H9 (cell line): ENCODE results near the gene NAPSA. TPM values are rescaled to one million over a fixed set of nuclear protein-coding genes. Genes with fewer than 3 reads are reported as not detected.

Experiments used
- DNase-seq: peaks from one replicate; pipeline ENCODE4 v3.0.0-alpha.2; 2017
- H2AFZ ChIP-seq: one replicate; pipeline ENCODE4 v1.6.1; 2013; ENCODE audit warnings: mild to moderate bottlenecking, low read length, control low read depth, moderate library complexity
- H2AK5ac ChIP-seq: 2 replicates; pipeline ENCODE4 v1.6.1; 2013; ENCODE audit warnings: low read length, control low read depth, mixed read lengths; ENCODE audit not compliant: insufficient read length
- H2BK120ac ChIP-seq: one replicate; pipeline ENCODE4 v1.6.1; 2013; ENCODE audit warnings: low read depth, mild to moderate bottlenecking, low read length, control low read depth, inconsistent platforms; ENCODE audit not compliant: poor library complexity, severe bottlenecking
- H2BK12ac ChIP-seq: 2 replicates; pipeline ENCODE4 v1.6.1; 2013; ENCODE audit warnings: low read length, control low read depth, mixed read lengths, low read depth; ENCODE audit not compliant: insufficient read length
- H2BK15ac ChIP-seq: 2 replicates; pipeline ENCODE4 v1.6.1; 2013; ENCODE audit warnings: low read depth, low read length, control low read depth
- H2BK20ac ChIP-seq: one replicate; pipeline ENCODE4 v1.6.1; 2013; ENCODE audit warnings: low read depth, mild to moderate bottlenecking, low read length, control low read depth, inconsistent platforms; ENCODE audit not compliant: poor library complexity, severe bottlenecking
- H2BK5ac ChIP-seq: 2 replicates; pipeline ENCODE4 v1.6.1; 2013; ENCODE audit warnings: low read length, control low read depth, mixed read lengths; ENCODE audit not compliant: insufficient read length
- H3K14ac ChIP-seq: 2 replicates; pipeline ENCODE4 v1.6.1; 2013; ENCODE audit warnings: low read length, control low read depth; ENCODE audit not compliant: insufficient read depth
- H3K18ac ChIP-seq: 2 replicates; pipeline ENCODE4 v1.6.1; 2013; ENCODE audit warnings: low read depth, mild to moderate bottlenecking, mixed read lengths, low read length, control low read depth; ENCODE audit not compliant: insufficient read length
- H3K23ac ChIP-seq: 2 replicates; pipeline ENCODE4 v1.6.1; 2013; ENCODE audit warnings: low read length, control low read depth, mixed read lengths, low read depth; ENCODE audit not compliant: insufficient read length
- H3K23me2 ChIP-seq: 2 replicates; pipeline ENCODE4 v1.6.1; 2013; ENCODE audit warnings: low read depth, mild to moderate bottlenecking, mixed read lengths, low read length, control low read depth; ENCODE audit not compliant: insufficient read length, poor library complexity, severe bottlenecking
- H3K27ac ChIP-seq: 2 replicates; pipeline ENCODE4 v1.5.1; 2013; ENCODE audit warnings: low read length, control low read depth, mixed read lengths, low read depth; ENCODE audit not compliant: insufficient read length
- H3K27me3 ChIP-seq: 2 replicates; pipeline ENCODE4 v1.6.1; 2013; ENCODE audit warnings: low read length, control low read depth, inconsistent platforms; ENCODE audit not compliant: insufficient read depth
- H3K4ac ChIP-seq: 2 replicates; pipeline ENCODE4 v1.6.1; 2013; ENCODE audit warnings: low read depth, mild to moderate bottlenecking, control low read depth, inconsistent platforms, low read length, moderate library complexity
- H3K4me1 ChIP-seq: 2 replicates; pipeline ENCODE4 v1.6.1; 2013; ENCODE audit warnings: low read length, control low read depth, inconsistent platforms; ENCODE audit not compliant: insufficient read depth
- H3K4me2 ChIP-seq: 2 replicates; pipeline ENCODE4 v1.6.1; 2013; ENCODE audit warnings: low read length, control low read depth, mixed read lengths; ENCODE audit not compliant: insufficient read length, insufficient read depth
- H3K56ac ChIP-seq: 2 replicates; pipeline ENCODE4 v1.6.1; 2013; ENCODE audit warnings: low read depth, mild to moderate bottlenecking, mixed read lengths, low read length, control low read depth; ENCODE audit not compliant: insufficient read length
- H3K79me1 ChIP-seq: 2 replicates; pipeline ENCODE4 v1.6.1; 2013; ENCODE audit warnings: low read depth, mild to moderate bottlenecking, moderate library complexity, low read length, control low read depth, inconsistent platforms; ENCODE audit not compliant: insufficient read depth, poor library complexity, severe bottlenecking
- H3K79me2 ChIP-seq: 2 replicates; pipeline ENCODE4 v1.6.1; 2013; ENCODE audit warnings: low read length, control low read depth, inconsistent platforms; ENCODE audit not compliant: insufficient read depth
- H3K9ac ChIP-seq: 2 replicates; pipeline ENCODE4 v1.6.1; 2013; ENCODE audit warnings: low read length, control low read depth, mixed read lengths; ENCODE audit not compliant: insufficient read length; ENCODE audit errors: extremely low read depth
- H3K9me3 ChIP-seq: one replicate; pipeline ENCODE4 v1.6.1; 2013; ENCODE audit warnings: low read depth, low read length, inconsistent platforms; ENCODE audit not compliant: control insufficient read depth
- H3T11ph ChIP-seq: one replicate; pipeline ENCODE4 v1.6.1; 2013; ENCODE audit warnings: mild to moderate bottlenecking, low read length, control low read depth, inconsistent platforms
- H4K20me1 ChIP-seq: one replicate; pipeline ENCODE4 v1.6.1; 2013; ENCODE audit not compliant: control insufficient read depth, insufficient read length, insufficient read depth
- H4K5ac ChIP-seq: 2 replicates; pipeline ENCODE4 v1.6.1; 2013; ENCODE audit warnings: low read depth, mild to moderate bottlenecking, mixed read lengths, low read length, control low read depth; ENCODE audit not compliant: insufficient read length
- H4K8ac ChIP-seq: replicated peaks from 2 replicates; pipeline ENCODE4 v1.6.1; 2013; ENCODE audit warnings: low read length, control low read depth, mixed read lengths, low read depth; ENCODE audit not compliant: insufficient read length
- H4K91ac ChIP-seq: 2 replicates; pipeline ENCODE4 v1.6.1; 2013; ENCODE audit warnings: low read depth, mild to moderate bottlenecking, moderate library complexity, mixed read lengths, low read length, control low read depth; ENCODE audit not compliant: insufficient read length
- H3K27ac Mint-ChIP-seq, 3 experiments: 2 replicates in 2 of 3; 3 replicates in 1 of 3; pipeline ENCODE4 v1.8.0; 2020 to 2021; ENCODE audit warnings: mixed read lengths in 3 of 3, mild to moderate bottlenecking in 1 of 3, moderate library complexity in 1 of 3
- H3K27me3 Mint-ChIP-seq: 2 replicates; pipeline ENCODE4 v1.8.0; 2021; ENCODE audit warnings: low read depth, mild to moderate bottlenecking, moderate library complexity, mixed read lengths
- H3K36me3 Mint-ChIP-seq, 3 experiments: 2 replicates in 2 of 3; 3 replicates in 1 of 3; pipeline ENCODE4 v1.8.0; 2020 to 2021; ENCODE audit warnings: low read depth in 3 of 3, mixed read lengths in 3 of 3; ENCODE audit not compliant: insufficient read depth in 1 of 3
- H3K4me1 Mint-ChIP-seq, 2 experiments: 2 replicates each; pipeline ENCODE4 v1.8.0; 2020; ENCODE audit warnings: mixed read lengths in 2 of 2
- H3K4me3 Mint-ChIP-seq, 2 experiments: 2 replicates in 1 of 2; 3 replicates in 1 of 2; pipeline ENCODE4 v1.8.0; 2020 to 2021; ENCODE audit warnings: mild to moderate bottlenecking in 2 of 2, mixed read lengths in 2 of 2, moderate library complexity in 1 of 2
- H3K9me3 Mint-ChIP-seq, 2 experiments: 2 replicates in 1 of 2; 3 replicates in 1 of 2; pipeline ENCODE4 v1.8.0; 2020; ENCODE audit warnings: mild to moderate bottlenecking in 2 of 2, mixed read lengths in 2 of 2, moderate library complexity in 1 of 2
- WGBS: extraction: QIAGEN DNeasy Blood & Tissue Kit; methylation state at CpG from one replicate; pipeline ENCODE4 v1.1.7; 2013; ENCODE audit warnings: missing lambda C conversion rate, low lambda C conversion rate, mixed read lengths; ENCODE audit not compliant: insufficient read length; ENCODE audit errors: extremely low coverage; 5-methylcytosine and 5-hydroxymethylcytosine counted together
- total RNA-seq: library from RNA; stranded (reverse); gene quantifications from 2 replicates; pipeline ENCODE4 v1.2.1, GENCODE V29; 2021
- TF ChIP-seq, protein P1 (sequence below): fragments of 200-600 bp; sonication (generic); conservative IDR thresholded peaks from 3 replicates; pipeline ENCODE4 v1.8.0; 2021; ENCODE audit warnings: antibody characterized with exemption, mild to moderate bottlenecking

Gene NAPSA
- total RNA-seq, 1 experiment from 2014 or later: 0.44 TPM

DNA sequence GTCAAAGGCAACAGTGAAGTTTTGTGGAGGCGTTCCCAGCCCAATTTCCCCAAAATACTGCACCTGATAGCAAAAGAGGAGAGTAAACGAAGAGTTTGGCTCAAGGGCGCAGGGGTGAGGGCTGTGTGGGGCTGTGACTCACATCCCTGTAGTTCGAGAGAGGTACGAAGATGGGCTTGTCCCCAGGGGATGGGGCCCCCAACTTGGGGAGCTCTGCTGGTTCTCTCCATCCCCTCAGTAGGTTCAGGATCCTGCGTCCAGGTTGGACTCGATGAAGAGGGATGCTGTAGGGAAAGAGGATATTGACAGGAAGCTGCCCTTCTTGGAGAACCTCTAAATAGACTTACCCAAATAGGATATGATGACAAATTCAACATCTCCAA lies 3.4 kb downstream of the NAPSA start:
- no peak overlapping the region for H2AK5ac ChIP-seq
- H4K5ac ChIP-seq: no peak overlapping the region
- no peaks in the 10 kb centered on the region for H4K20me1 ChIP-seq
- WGBS: no CpG with 5 or more reads among the region's 7 CpGs
- no peaks in the 10 kb centered on the region for H3K79me1 ChIP-seq
- no peak overlapping the region for H3K27ac ChIP-seq
- H3K9me3 Mint-ChIP-seq: no peaks in the 10 kb centered on the region; a peak in 2 of 5 replicates
- TF ChIP-seq, protein P1, sequence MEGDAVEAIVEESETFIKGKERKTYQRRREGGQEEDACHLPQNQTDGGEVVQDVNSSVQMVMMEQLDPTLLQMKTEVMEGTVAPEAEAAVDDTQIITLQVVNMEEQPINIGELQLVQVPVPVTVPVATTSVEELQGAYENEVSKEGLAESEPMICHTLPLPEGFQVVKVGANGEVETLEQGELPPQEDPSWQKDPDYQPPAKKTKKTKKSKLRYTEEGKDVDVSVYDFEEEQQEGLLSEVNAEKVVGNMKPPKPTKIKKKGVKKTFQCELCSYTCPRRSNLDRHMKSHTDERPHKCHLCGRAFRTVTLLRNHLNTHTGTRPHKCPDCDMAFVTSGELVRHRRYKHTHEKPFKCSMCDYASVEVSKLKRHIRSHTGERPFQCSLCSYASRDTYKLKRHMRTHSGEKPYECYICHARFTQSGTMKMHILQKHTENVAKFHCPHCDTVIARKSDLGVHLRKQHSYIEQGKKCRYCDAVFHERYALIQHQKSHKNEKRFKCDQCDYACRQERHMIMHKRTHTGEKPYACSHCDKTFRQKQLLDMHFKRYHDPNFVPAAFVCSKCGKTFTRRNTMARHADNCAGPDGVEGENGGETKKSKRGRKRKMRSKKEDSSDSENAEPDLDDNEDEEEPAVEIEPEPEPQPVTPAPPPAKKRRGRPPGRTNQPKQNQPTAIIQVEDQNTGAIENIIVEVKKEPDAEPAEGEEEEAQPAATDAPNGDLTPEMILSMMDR: no peak
- H2BK5ac ChIP-seq: no peak overlapping the region
- H3K9ac ChIP-seq: no peak overlapping the region
- H3K27me3 ChIP-seq: no peaks in the 10 kb centered on the region
- H2AFZ ChIP-seq: no peak overlapping the region
- peaks cover 12% of the 10 kb centered on the region for H3K27me3 Mint-ChIP-seq
- H2BK20ac ChIP-seq: no peak overlapping the region
- H3K14ac ChIP-seq: no peak overlapping the region
- H3K23me2 ChIP-seq: no peaks in the 10 kb centered on the region
- no peak overlapping the region for H3K27ac Mint-ChIP-seq
- H3K4me1 ChIP-seq: peaks cover 2% of the 10 kb centered on the region; the same call in 1 of the 2 replicates
- no peak overlapping the region for H4K8ac ChIP-seq
- H3K9me3 ChIP-seq: no peaks in the 10 kb centered on the region
- H3K4me1 Mint-ChIP-seq: peaks cover 9 to 16% of the 10 kb centered on the region in 2 experiments
- no peak overlapping the region for H3K56ac ChIP-seq
- no peak overlapping the region for H2BK15ac ChIP-seq
- no peaks in the 10 kb centered on the region for H3K79me2 ChIP-seq
- H3T11ph ChIP-seq: no peak overlapping the region
- no peak overlapping the region for H2BK12ac ChIP-seq
- no peak overlapping the region for H3K4ac ChIP-seq
- no peak overlapping the region for H3K23ac ChIP-seq
- H3K36me3 Mint-ChIP-seq: peaks cover 0 to 8% (median 6%) of the 10 kb centered on the region in 3 experiments; a peak in 4 of 7 replicates
- H2BK120ac ChIP-seq: no peak overlapping the region
- H3K4me3 Mint-ChIP-seq: no peak overlapping the region
- H3K4me2 ChIP-seq: no peak overlapping the region
- DNase-seq: no peak
- no peak overlapping the region for H4K91ac ChIP-seq
- H3K18ac ChIP-seq: no peak overlapping the region
